HEK293 (cell line): Measurements from ENCODE around the gene SNX7.

Source experiments
- CTCF ChIA-PET: fragments of 350-600 bp; formaldehyde crosslinking; extraction: SDS; loops from one replicate; lab custom pipeline; 2021; ENCODE audit warnings: antibody characterized with exemption; lab: Yijun Ruan, JAX
- POLR2A ChIA-PET: fragments of 300-600 bp; formaldehyde crosslinking; extraction: SDS; loops from one replicate; lab custom pipeline; 2020; ENCODE audit warnings: antibody characterized with exemption, inconsistent platforms; lab: Yijun Ruan, JAX
- H3K27ac ChIP-seq: fragments of 200-500 bp; sonication (Bioruptor generic); 2 replicates; pipeline ENCODE4 v1.5.1; 2014; ENCODE audit warnings: low read depth, low read length, control low read depth, inconsistent platforms; ENCODE audit errors: extremely low read depth
- H3K36me3 ChIP-seq, 2 experiments: fragments of 200-500 bp in 1 of 2; sonication (Bioruptor generic) in 1 of 2; 1 replicate in 1 of 2; 2 replicates in 1 of 2; pipeline ENCODE4 v1.5.1; 2014 to 2017; ENCODE audit warnings: inconsistent platforms in 2 of 2, low read length in 2 of 2; ENCODE audit not compliant: control insufficient read depth in 2 of 2, insufficient read depth in 1 of 2
- H3K4me1 ChIP-seq: fragments of 200-500 bp; sonication (Bioruptor generic); 2 replicates; pipeline ENCODE4 v1.5.1; 2014; ENCODE audit warnings: mild to moderate bottlenecking, low read length, inconsistent platforms; ENCODE audit not compliant: control insufficient read depth, insufficient read depth
- H3K4me3 ChIP-seq: 2 replicates; pipeline ENCODE4 v1.5.1; 2011; ENCODE audit warnings: low read depth, mild to moderate bottlenecking, control low read depth, low read length, moderate library complexity
- H3K9me3 ChIP-seq: fragments of 200-500 bp; sonication (Bioruptor generic); 2 replicates; pipeline ENCODE4 v1.5.1; 2014; ENCODE audit warnings: low read depth, low read length, inconsistent platforms; ENCODE audit not compliant: control insufficient read depth, insufficient read depth
- MEIS1 ChIP-seq: sonication (generic); formaldehyde crosslinking; IDR thresholded peaks from 2 replicates; pipeline ENCODE4 v1.8.1; 2022; ENCODE audit warnings: missing genetic modification reagents, mild to moderate bottlenecking, borderline replicate concordance
- MYNN ChIP-seq: fragments of 450-650 bp; formaldehyde crosslinking; IDR thresholded peaks from 2 replicates; pipeline ENCODE4 v1.5.1; 2016; ENCODE audit warnings: missing biosample characterization, missing genetic modification characterization, borderline replicate concordance
- SALL2 ChIP-seq: fragments of 450-650 bp; formaldehyde crosslinking; IDR thresholded peaks from 2 replicates; pipeline ENCODE4 v1.5.0; 2017; ENCODE audit warnings: missing biosample characterization, mild to moderate bottlenecking, missing genetic modification characterization, borderline replicate concordance
- WT1 ChIP-seq: fragments of 450-650 bp; formaldehyde crosslinking; IDR thresholded peaks from 2 replicates; pipeline ENCODE4 v1.5.1; 2016; ENCODE audit warnings: missing biosample characterization, missing genetic modification characterization
- ZNF112 ChIP-seq: fragments of 450-650 bp; formaldehyde crosslinking; IDR thresholded peaks from 2 replicates; pipeline ENCODE4 v1.5.0; 2017; ENCODE audit warnings: missing biosample characterization, missing genetic modification characterization
- ZNF157 ChIP-seq: fragments of 450-650 bp; formaldehyde crosslinking; IDR thresholded peaks from 2 replicates; pipeline ENCODE4 v1.5.1; 2016; ENCODE audit warnings: missing biosample characterization, missing genetic modification characterization
- ZNF16 ChIP-seq: fragments of 450-650 bp; formaldehyde crosslinking; IDR thresholded peaks from 2 replicates; pipeline ENCODE4 v1.5.1; 2016; ENCODE audit warnings: low read depth, missing biosample characterization, missing genetic modification characterization
- ZNF585B ChIP-seq: fragments of 450-650 bp; formaldehyde crosslinking; IDR thresholded peaks from 2 replicates; pipeline ENCODE4 v1.5.1; 2016; ENCODE audit warnings: missing biosample characterization, missing genetic modification characterization
- ZNF658 ChIP-seq: fragments of 450-650 bp; formaldehyde crosslinking; IDR thresholded peaks from 2 replicates; pipeline ENCODE4; 2016; ENCODE audit warnings: missing biosample characterization, missing genetic modification characterization
- ZNF701 ChIP-seq: fragments of 450-650 bp; formaldehyde crosslinking; IDR thresholded peaks from 2 replicates; pipeline ENCODE4 v1.5.1; 2016; ENCODE audit warnings: missing biosample characterization, missing genetic modification characterization
- ZNF776 ChIP-seq: fragments of 450-650 bp; formaldehyde crosslinking; IDR thresholded peaks from 2 replicates; pipeline ENCODE4 v1.5.0; 2017; ENCODE audit warnings: missing biosample characterization, missing genetic modification characterization, borderline replicate concordance
- ZNF785 ChIP-seq: fragments of 450-650 bp; formaldehyde crosslinking; IDR thresholded peaks from 2 replicates; pipeline ENCODE4 v1.5.1; 2016; ENCODE audit warnings: missing biosample characterization, missing genetic modification characterization
- ZSCAN16 ChIP-seq: fragments of 450-650 bp; formaldehyde crosslinking; IDR thresholded peaks from 2 replicates; pipeline ENCODE4 v1.5.1; 2016; ENCODE audit warnings: missing biosample characterization, missing genetic modification characterization
- ZSCAN23 ChIP-seq: fragments of 450-650 bp; formaldehyde crosslinking; IDR thresholded peaks from 2 replicates; pipeline ENCODE4 v1.5.1; 2016; ENCODE audit warnings: missing biosample characterization, missing genetic modification characterization
- ZXDB ChIP-seq: fragments of 450-650 bp; formaldehyde crosslinking; IDR thresholded peaks from 2 replicates; pipeline ENCODE4 v1.5.1; 2016; ENCODE audit warnings: missing biosample characterization, missing genetic modification characterization
- TF ChIP-seq, protein P1 (sequence below): fragments of 450-650 bp; formaldehyde crosslinking; IDR thresholded peaks from 2 replicates; pipeline ENCODE4 v1.5.1; 2016; ENCODE audit warnings: missing biosample characterization, missing genetic modification characterization, borderline replicate concordance
- TF ChIP-seq, protein P2 (sequence below): fragments of 450-650 bp; formaldehyde crosslinking; IDR thresholded peaks from 2 replicates; pipeline ENCODE4 v1.5.1; 2016; ENCODE audit warnings: missing biosample characterization, missing genetic modification characterization
- TF ChIP-seq, protein P3 (sequence below): fragments of 450-650 bp; formaldehyde crosslinking; IDR thresholded peaks from 2 replicates; pipeline ENCODE4 v1.5.1; 2016; ENCODE audit warnings: missing biosample characterization, missing genetic modification characterization
- TF ChIP-seq, protein P4 (sequence below): fragments of 450-650 bp; formaldehyde crosslinking; IDR thresholded peaks from 2 replicates; pipeline ENCODE4 v1.5.1; 2016; ENCODE audit warnings: missing biosample characterization, missing genetic modification characterization
- TF ChIP-seq, protein P5 (sequence below): fragments of 450-650 bp; formaldehyde crosslinking; IDR thresholded peaks from 2 replicates; pipeline ENCODE4 v1.5.1; 2017; ENCODE audit warnings: missing biosample characterization, missing genetic modification characterization

The SNX7 gene

DNA sequence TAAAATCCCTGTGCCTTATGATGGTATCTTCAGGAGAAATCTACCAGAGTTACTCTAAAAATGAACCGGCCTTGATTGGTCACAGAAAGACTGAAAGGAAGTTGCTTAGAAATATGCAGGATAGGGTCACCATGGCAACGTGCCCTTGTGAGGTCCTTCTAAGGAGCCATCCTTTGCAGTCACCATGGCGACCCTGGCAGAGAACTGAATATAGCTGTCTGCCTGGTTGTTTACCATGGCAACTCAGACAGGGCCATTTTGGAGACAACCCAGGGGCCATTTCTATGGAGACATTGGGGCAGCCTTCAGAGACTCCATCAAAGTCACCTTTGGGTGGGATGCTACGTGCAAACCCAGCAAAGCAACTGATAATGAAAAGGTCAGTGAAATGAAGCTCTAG, 43.0 kb downstream of the SNX7 start:
- TF ChIP-seq ZXDB (no peak), ZNF16 (tag by site-specific recombination) (no peak)
- TF ChIP-seq, protein P1, sequence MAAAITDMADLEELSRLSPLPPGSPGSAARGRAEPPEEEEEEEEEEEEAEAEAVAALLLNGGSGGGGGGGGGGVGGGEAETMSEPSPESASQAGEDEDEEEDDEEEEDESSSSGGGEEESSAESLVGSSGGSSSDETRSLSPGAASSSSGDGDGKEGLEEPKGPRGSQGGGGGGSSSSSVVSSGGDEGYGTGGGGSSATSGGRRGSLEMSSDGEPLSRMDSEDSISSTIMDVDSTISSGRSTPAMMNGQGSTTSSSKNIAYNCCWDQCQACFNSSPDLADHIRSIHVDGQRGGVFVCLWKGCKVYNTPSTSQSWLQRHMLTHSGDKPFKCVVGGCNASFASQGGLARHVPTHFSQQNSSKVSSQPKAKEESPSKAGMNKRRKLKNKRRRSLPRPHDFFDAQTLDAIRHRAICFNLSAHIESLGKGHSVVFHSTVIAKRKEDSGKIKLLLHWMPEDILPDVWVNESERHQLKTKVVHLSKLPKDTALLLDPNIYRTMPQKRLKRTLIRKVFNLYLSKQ (tag by site-specific recombination): no peak
- TF ChIP-seq, protein P2, sequence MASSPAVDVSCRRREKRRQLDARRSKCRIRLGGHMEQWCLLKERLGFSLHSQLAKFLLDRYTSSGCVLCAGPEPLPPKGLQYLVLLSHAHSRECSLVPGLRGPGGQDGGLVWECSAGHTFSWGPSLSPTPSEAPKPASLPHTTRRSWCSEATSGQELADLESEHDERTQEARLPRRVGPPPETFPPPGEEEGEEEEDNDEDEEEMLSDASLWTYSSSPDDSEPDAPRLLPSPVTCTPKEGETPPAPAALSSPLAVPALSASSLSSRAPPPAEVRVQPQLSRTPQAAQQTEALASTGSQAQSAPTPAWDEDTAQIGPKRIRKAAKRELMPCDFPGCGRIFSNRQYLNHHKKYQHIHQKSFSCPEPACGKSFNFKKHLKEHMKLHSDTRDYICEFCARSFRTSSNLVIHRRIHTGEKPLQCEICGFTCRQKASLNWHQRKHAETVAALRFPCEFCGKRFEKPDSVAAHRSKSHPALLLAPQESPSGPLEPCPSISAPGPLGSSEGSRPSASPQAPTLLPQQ (tag by site-specific recombination): no peak
- TF ChIP-seq, protein P3, sequence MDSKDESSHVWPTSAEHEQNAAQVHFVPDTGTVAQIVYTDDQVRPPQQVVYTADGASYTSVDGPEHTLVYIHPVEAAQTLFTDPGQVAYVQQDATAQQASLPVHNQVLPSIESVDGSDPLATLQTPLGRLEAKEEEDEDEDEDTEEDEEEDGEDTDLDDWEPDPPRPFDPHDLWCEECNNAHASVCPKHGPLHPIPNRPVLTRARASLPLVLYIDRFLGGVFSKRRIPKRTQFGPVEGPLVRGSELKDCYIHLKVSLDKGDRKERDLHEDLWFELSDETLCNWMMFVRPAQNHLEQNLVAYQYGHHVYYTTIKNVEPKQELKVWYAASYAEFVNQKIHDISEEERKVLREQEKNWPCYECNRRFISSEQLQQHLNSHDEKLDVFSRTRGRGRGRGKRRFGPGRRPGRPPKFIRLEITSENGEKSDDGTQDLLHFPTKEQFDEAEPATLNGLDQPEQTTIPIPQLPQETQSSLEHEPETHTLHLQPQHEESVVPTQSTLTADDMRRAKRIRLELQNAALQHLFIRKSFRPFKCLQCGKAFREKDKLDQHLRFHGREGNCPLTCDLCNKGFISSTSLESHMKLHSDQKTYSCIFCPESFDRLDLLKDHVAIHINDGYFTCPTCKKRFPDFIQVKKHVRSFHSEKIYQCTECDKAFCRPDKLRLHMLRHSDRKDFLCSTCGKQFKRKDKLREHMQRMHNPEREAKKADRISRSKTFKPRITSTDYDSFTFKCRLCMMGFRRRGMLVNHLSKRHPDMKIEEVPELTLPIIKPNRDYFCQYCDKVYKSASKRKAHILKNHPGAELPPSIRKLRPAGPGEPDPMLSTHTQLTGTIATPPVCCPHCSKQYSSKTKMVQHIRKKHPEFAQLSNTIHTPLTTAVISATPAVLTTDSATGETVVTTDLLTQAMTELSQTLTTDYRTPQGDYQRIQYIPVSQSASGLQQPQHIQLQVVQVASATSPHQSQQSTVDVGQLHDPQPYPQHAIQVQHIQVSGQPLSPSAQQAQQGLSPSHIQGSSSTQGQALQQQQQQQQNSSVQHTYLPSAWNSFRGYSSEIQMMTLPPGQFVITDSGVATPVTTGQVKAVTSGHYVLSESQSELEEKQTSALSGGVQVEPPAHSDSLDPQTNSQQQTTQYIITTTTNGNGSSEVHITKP (tag by site-specific recombination): no peak
- Histone ChIP-seq H3K36me3 (no peaks in the 10 kb centered on the region), H3K4me3 (no peak overlapping the region), H3K9me3 (no peaks in the 10 kb centered on the region), H3K4me1 (no peaks in the 10 kb centered on the region), H3K27ac (no peak overlapping the region)
- ChIA-PET CTCF (no interaction called here), POLR2A (no interaction called here)

DNA sequence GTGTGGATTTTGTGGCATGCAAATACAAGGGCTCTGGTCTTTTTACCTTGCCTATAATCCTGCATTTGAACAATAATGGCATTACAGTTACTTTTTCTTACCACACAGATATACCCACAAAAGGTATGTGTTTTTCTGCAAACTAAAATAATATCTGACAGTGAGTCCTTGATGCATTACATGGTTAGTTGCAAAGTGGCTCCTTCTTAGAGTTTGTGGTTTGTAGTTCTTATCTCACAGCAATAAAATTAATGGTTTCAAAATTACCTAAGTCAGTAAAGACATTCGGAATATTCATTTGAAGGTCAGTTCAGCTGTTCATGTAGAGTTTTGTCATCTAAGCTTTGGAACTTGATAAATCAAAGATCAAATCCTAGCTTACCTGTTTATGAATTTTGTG, 43.5 kb downstream of the SNX7 start:
- Histone ChIP-seq H3K4me3 (no peak overlapping the region), H3K27ac (no peak overlapping the region), H3K4me1 (no peaks in the 10 kb centered on the region), H3K9me3 (no peaks in the 10 kb centered on the region), H3K36me3 (no peaks in the 10 kb centered on the region)
- ChIA-PET CTCF (no interaction called here), POLR2A (no interaction called here)
- TF ChIP-seq ZNF785 (tag by site-specific recombination) (no peak), ZNF701 (tag by site-specific recombination) (no peak)

DNA sequence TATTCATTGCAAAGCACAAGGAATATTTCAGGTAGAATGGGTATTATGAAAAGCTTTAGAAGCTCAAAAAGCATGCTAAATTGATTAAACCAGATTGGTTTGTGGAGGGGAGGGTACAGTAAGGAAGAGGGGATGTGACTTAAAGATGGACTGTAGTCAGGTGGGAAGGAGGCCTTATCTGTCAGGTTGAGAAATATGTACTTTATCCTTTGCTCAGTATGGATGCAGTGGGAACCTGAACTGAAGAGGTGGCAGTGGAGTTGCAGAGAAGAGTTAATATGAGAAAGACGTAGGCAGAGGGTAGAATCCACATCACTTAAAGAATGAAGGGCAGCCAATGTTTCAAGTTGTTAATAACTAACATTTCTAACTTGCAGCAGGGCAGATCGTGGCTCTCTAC, 44.1 kb downstream of the SNX7 start:
- TF ChIP-seq ZSCAN16 (tag by site-specific recombination) (no peak), SALL2 (tag by site-specific recombination) (no peak), MYNN (tag by site-specific recombination) (no peak), MEIS1 (no peak), ZNF157 (tag by site-specific recombination) (no peak), ZNF585B (tag by site-specific recombination) (no peak), ZNF658 (tag by site-specific recombination) (no peak), ZSCAN23 (no peak), ZNF112 (tag by site-specific recombination) (no peak), ZNF776 (tag by site-specific recombination) (no peak), WT1 (tag by site-specific recombination) (no peak)
- TF ChIP-seq, protein P4, sequence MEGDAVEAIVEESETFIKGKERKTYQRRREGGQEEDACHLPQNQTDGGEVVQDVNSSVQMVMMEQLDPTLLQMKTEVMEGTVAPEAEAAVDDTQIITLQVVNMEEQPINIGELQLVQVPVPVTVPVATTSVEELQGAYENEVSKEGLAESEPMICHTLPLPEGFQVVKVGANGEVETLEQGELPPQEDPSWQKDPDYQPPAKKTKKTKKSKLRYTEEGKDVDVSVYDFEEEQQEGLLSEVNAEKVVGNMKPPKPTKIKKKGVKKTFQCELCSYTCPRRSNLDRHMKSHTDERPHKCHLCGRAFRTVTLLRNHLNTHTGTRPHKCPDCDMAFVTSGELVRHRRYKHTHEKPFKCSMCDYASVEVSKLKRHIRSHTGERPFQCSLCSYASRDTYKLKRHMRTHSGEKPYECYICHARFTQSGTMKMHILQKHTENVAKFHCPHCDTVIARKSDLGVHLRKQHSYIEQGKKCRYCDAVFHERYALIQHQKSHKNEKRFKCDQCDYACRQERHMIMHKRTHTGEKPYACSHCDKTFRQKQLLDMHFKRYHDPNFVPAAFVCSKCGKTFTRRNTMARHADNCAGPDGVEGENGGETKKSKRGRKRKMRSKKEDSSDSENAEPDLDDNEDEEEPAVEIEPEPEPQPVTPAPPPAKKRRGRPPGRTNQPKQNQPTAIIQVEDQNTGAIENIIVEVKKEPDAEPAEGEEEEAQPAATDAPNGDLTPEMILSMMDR: no peak
- TF ChIP-seq, protein P5, sequence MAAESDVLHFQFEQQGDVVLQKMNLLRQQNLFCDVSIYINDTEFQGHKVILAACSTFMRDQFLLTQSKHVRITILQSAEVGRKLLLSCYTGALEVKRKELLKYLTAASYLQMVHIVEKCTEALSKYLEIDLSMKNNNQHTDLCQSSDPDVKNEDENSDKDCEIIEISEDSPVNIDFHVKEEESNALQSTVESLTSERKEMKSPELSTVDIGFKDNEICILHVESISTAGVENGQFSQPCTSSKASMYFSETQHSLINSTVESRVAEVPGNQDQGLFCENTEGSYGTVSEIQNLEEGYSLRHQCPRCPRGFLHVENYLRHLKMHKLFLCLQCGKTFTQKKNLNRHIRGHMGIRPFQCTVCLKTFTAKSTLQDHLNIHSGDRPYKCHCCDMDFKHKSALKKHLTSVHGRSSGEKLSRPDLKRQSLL (tag by site-specific recombination): no peak
- CTCF ChIA-PET: interaction anchor here (0.6 kb wide), 1 partner anchor 134 kb away, joined by 3 read pairs; no protein-coding TSS in a partner anchor
- H3K36me3 ChIP-seq: no peaks in the 10 kb centered on the region
- H3K27ac ChIP-seq: no peak overlapping the region
- no peaks in the 10 kb centered on the region for H3K4me1 ChIP-seq
- POLR2A ChIA-PET: no interaction called here
- H3K9me3 ChIP-seq: no peaks in the 10 kb centered on the region
- H3K4me3 ChIP-seq: no peak overlapping the region
